Chondrocyte (in vitro differentiated cells): Measurements from ENCODE around the gene MYL2. TPM values are rescaled to one million over a fixed set of nuclear protein-coding genes. Genes with fewer than 3 reads are reported as not detected.

Experiments
- DNase-seq: peaks from one replicate; pipeline ENCODE4 v3.0.0; 2021; ENCODE audit warnings: mixed read lengths, low spot score
- H3K27ac Mint-ChIP-seq: one replicate; pipeline ENCODE4 v1.8.0; 2021; ENCODE audit warnings: mild to moderate bottlenecking, moderate library complexity, mixed read lengths; ENCODE audit not compliant: unreplicated experiment
- H3K27me3 Mint-ChIP-seq: 2 replicates; pipeline ENCODE4 v1.8.0; 2021; ENCODE audit warnings: low read depth, mixed read lengths
- H3K36me3 Mint-ChIP-seq: 2 replicates; pipeline ENCODE4 v1.8.0; 2021; ENCODE audit warnings: low read depth, mixed read lengths
- H3K4me1 Mint-ChIP-seq: 2 replicates; pipeline ENCODE4 v1.8.0; 2021; ENCODE audit warnings: low read depth, mild to moderate bottlenecking, mixed read lengths
- H3K4me3 Mint-ChIP-seq: one replicate; pipeline ENCODE4 v1.8.0; 2021; ENCODE audit warnings: mild to moderate bottlenecking, moderate library complexity, mixed read lengths; ENCODE audit not compliant: unreplicated experiment
- H3K9me3 Mint-ChIP-seq: 2 replicates; pipeline ENCODE4 v1.8.0; 2021; ENCODE audit warnings: low read depth, mixed read lengths
- CTCF ChIP-seq: fragments of 200-600 bp; sonication (generic); IDR thresholded peaks from 2 replicates; pipeline ENCODE4 v1.5.0; 2021; ENCODE audit warnings: antibody characterized with exemption, mild to moderate bottlenecking, moderate library complexity
- total RNA-seq: library from RNA; stranded (reverse); gene quantifications from 3 replicates; pipeline ENCODE4 v1.2.1, GENCODE V29; 2021

MYL2 gene
- total RNA-seq, 1 donor from 2014 or later: not detected

- H3K36me3 Mint-ChIP-seq: no peaks in the 10 kb centered on the region
- H3K4me3 Mint-ChIP-seq: no peak overlapping the region
- no peak for TF ChIP-seq CTCF
- H3K27me3 Mint-ChIP-seq: peaks cover 4% of the 10 kb centered on the region
- H3K27ac Mint-ChIP-seq: no peak overlapping the region
- peaks cover 18% of the 10 kb centered on the region for H3K4me1 Mint-ChIP-seq
- no peaks in the 10 kb centered on the region for H3K9me3 Mint-ChIP-seq
- no peak for DNase-seq
Measured at GRCh38 chr12:110883251-110883650, 37.1 kb downstream of the MYL2 start.

- Mint-ChIP-seq H3K4me1 (peaks cover 14% of the 10 kb centered on the region), H3K4me3 (no peak overlapping the region), H3K9me3 (peaks cover under 1% of the 10 kb centered on the region), H3K27ac (no peak overlapping the region), H3K36me3 (no peaks in the 10 kb centered on the region), H3K27me3 (peaks cover 4% of the 10 kb centered on the region)
- no peak for TF ChIP-seq CTCF
- DNase-seq: no peak
Measured at GRCh38 chr12:110880651-110881050, 39.7 kb downstream of the MYL2 start.

GRCh38 chr12:110874781-110875180, 45.6 kb downstream of the MYL2 start:
- DNase-seq: no peak
- H3K4me1 Mint-ChIP-seq: peaks cover 17% of the 10 kb centered on the region

GRCh38 chr12:110874351-110874750, 46.0 kb downstream of the MYL2 start:
- Mint-ChIP-seq H3K9me3 (peaks cover 3% of the 10 kb centered on the region), H3K36me3 (no peaks in the 10 kb centered on the region), H3K4me1 (peaks cover 15% of the 10 kb centered on the region), H3K27ac (no peak overlapping the region), H3K4me3 (no peak overlapping the region), H3K27me3 (peaks cover 16% of the 10 kb centered on the region)
- no peak for TF ChIP-seq CTCF
- DNase-seq: no peak

More at GRCh38 chr12:110874781-110875180, 45.6 kb downstream of the MYL2 start:
- Mint-ChIP-seq H3K27ac (no peak overlapping the region), H3K36me3 (no peaks in the 10 kb centered on the region), H3K9me3 (peaks cover 3% of the 10 kb centered on the region), H3K27me3 (peaks cover 16% of the 10 kb centered on the region), H3K4me3 (no peak overlapping the region)
- TF ChIP-seq CTCF: no peak

GRCh38 chr12:110872100-110872499, 48.3 kb downstream of the MYL2 start:
- no peaks in the 10 kb centered on the region for H3K36me3 Mint-ChIP-seq
- no peak for DNase-seq
- H3K27ac Mint-ChIP-seq: no peak overlapping the region
- no peak overlapping the region for H3K4me3 Mint-ChIP-seq
- peaks cover 19% of the 10 kb centered on the region for H3K27me3 Mint-ChIP-seq
- TF ChIP-seq CTCF: no peak
- H3K4me1 Mint-ChIP-seq: peaks cover 3% of the 10 kb centered on the region
- H3K9me3 Mint-ChIP-seq: peaks cover 3% of the 10 kb centered on the region
